Measurements from ENCODE around the gene FADS3.

The FADS3 gene

GRCh38 chr11:61860054-61860903 is 31.1 kb downstream of the FADS3 start:
- DNase-seq (ENCODE audit: low spot score), result no peak

GRCh38 chr11:61855939-61856680 is 35.2 kb downstream of the FADS3 start:
- no peak for DNase-seq (ENCODE audit: low spot score)

- DNase-seq (ENCODE audit: low spot score), result no peak
Observed at GRCh38 chr11:61854966-61855714, 36.2 kb downstream of the FADS3 start.

- DNase-seq (ENCODE audit: low spot score), result no peak
Observed at GRCh38 chr11:61854206-61854895, 37.0 kb downstream of the FADS3 start.

- DNase-seq (ENCODE audit: low spot score), result no peak
Observed at GRCh38 chr11:61853698-61854169, 37.6 kb downstream of the FADS3 start.

GRCh38 chr11:61851900-61852295 is 39.4 kb downstream of the FADS3 start:
- no peak for DNase-seq (ENCODE audit: low spot score)

- no peak for DNase-seq (ENCODE audit: low spot score)
Observed at GRCh38 chr11:61851113-61851899, 40.0 kb downstream of the FADS3 start.

GRCh38 chr11:61850687-61851086 is 40.7 kb downstream of the FADS3 start:
- DNase-seq (ENCODE audit: low spot score), result no peak

GRCh38 chr11:61848631-61849030 is 42.7 kb downstream of the FADS3 start:
- no peak for DNase-seq (ENCODE audit: low spot score)

- DNase-seq (ENCODE audit: low spot score), result no peak
Observed at GRCh38 chr11:61847914-61848581, 43.3 kb downstream of the FADS3 start.

- DNase-seq (ENCODE audit: low spot score), result no peak
Observed at GRCh38 chr11:61846362-61847020, 44.9 kb downstream of the FADS3 start.

GRCh38 chr11:61844909-61845565 is 46.3 kb downstream of the FADS3 start:
- DNase-seq (ENCODE audit: low spot score), result no peak

GRCh38 chr11:61842528-61842820 is 48.9 kb downstream of the FADS3 start:
- no peak for DNase-seq (ENCODE audit: low spot score)

- DNase-seq (ENCODE audit: low spot score), result no peak
Observed at GRCh38 chr11:61841636-61842527, 49.5 kb downstream of the FADS3 start.

GRCh38 chr11:61840371-61840770 is 51.0 kb downstream of the FADS3 start:
- no peak for DNase-seq (ENCODE audit: low spot score)

- DNase-seq (ENCODE audit: low spot score), result no peak
Observed at GRCh38 chr11:61839742-61840141, 51.6 kb downstream of the FADS3 start.

- no peak for DNase-seq (ENCODE audit: low spot score)
Observed at GRCh38 chr11:61838921-61839320, 52.4 kb downstream of the FADS3 start.

- DNase-seq (ENCODE audit: low spot score), result no peak
Observed at GRCh38 chr11:61838501-61838900, 52.8 kb downstream of the FADS3 start.
